ES-I3 (cell line): Measurements from ENCODE around the gene SPOCD1.

Source experiments
- H3K36me3 ChIP-seq: 2 replicates; pipeline ENCODE4 v1.6.1; 2013; ENCODE audit warnings: mild to moderate bottlenecking, low read length, control low read depth, moderate library complexity; ENCODE audit not compliant: insufficient read depth
- H3K4me1 ChIP-seq: 2 replicates; pipeline ENCODE4 v1.6.1; 2013; ENCODE audit warnings: mild to moderate bottlenecking, control low read depth, low read length; ENCODE audit not compliant: insufficient read depth
- H3K9ac ChIP-seq: 2 replicates; pipeline ENCODE4 v1.6.1; 2013; ENCODE audit warnings: low read depth, mild to moderate bottlenecking, low read length, moderate library complexity
- H3K9me3 ChIP-seq: 2 replicates; pipeline ENCODE4 v1.6.1; 2013; ENCODE audit warnings: mild to moderate bottlenecking, low read length, moderate library complexity; ENCODE audit not compliant: control insufficient read depth, insufficient read depth

Gene SPOCD1

DNA sequence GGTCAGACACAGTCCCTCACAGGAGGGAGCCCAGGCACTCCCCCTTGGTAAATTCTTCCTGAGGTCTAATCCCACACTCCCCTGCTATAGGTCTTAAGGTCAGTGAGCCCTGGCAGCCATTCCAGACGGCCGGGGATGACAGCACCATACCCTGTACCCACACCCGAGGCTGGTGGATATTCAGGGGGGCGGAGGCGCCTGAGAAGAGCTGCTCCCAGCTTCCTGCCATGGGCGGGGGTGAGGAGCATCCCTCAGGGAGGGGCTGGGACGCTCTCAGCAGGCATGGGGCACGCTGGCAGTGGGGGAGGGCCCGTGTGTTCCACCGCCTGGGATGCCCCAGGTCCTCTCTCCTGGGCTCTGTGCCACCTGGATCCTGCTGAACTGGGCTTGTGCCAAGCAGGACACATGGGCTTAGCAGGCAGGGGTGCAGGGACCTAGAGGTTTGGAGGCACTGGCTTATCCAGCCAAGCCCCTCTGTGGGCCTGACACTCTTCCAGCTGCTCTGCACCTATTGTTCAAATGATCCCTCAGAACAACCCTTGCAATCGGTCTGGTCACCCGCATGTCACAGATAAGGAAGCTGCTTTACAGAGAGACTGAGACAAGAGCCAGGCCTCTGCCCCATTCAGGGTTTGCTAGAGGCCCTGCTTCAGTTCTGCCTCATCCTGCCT is 46.0 kb downstream of the SPOCD1 start:
- H3K9me3 ChIP-seq, result no peaks in the 10 kb centered on the region
- H3K4me1 ChIP-seq, result peaks cover 36% of the 10 kb centered on the region
- H3K9ac ChIP-seq, result no peak overlapping the region
- no peaks in the 10 kb centered on the region for H3K36me3 ChIP-seq

DNA sequence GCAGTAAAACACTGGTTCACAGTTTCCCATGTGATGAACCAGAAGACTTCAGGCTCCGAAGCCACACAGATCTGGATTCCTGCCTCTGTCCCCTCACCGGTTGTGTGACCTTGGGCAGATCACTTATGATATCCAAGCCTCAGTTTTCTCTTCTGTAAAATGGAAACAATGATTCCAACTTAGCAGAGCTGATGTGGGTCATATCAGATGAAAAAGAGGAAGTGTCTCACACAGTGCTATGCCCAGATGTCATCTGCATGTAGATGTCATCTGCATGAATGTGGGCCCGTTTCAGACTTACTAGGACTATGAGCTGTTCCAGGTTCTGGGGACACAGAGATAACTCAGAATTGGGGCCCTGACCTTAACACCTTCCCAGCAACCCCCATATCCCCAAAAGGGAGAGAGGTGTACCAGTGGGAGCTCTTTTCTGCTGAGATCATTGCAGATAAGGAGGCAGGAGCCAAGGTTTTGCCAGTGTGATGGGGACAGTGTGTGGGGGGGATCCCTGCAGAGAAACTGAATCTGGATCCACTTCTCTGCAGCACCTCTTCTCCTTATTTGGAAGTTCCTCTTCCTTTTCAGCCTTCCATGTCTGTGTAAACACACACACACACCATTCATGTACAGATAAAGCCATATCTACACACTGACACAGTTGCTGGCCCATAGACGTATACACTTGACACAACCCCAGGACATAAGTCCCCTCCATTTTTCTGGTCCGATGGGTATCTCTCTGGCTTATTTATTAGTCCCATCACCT is 46.7 kb downstream of the SPOCD1 start:
- H3K4me1 ChIP-seq, result peaks cover 39% of the 10 kb centered on the region
- H3K9me3 ChIP-seq, result no peaks in the 10 kb centered on the region
- H3K9ac ChIP-seq, result no peak overlapping the region
- H3K36me3 ChIP-seq, result no peaks in the 10 kb centered on the region

- Histone ChIP-seq H3K4me1 (peaks cover 39% of the 10 kb centered on the region), H3K9ac (no peak overlapping the region), H3K36me3 (no peaks in the 10 kb centered on the region), H3K9me3 (no peaks in the 10 kb centered on the region)
Observed at GRCh38 chr1:31768407-31768907, 47.4 kb downstream of the SPOCD1 start.

- H3K4me1 ChIP-seq, result peaks cover 38% of the 10 kb centered on the region
- H3K36me3 ChIP-seq, result no peaks in the 10 kb centered on the region
- H3K9ac ChIP-seq, result no peak overlapping the region
- H3K9me3 ChIP-seq, result no peaks in the 10 kb centered on the region
Observed at GRCh38 chr1:31767225-31767624, 48.6 kb downstream of the SPOCD1 start.

DNA sequence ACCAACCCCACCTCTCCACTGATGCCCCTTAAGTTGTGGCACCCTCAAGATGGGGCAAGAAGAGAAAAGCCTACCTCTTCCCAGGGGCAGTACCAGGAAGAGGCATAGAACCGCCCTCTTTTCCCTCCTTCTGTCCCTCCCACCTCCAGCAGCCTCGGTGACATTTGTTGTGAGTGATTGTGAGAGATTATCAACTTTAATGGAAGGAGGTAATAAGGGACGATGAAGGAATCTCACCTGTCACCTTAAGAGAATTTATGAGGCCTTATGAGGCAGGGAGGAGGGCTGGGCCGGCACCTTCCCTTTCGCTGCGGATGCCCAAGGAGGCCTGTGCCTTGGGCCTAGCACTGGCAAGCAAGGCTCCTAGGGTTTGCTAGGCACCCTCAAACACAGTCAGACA is 50.3 kb downstream of the SPOCD1 start:
- peaks cover 48% of the 10 kb centered on the region for H3K4me1 ChIP-seq
- H3K36me3 ChIP-seq, result no peaks in the 10 kb centered on the region
- H3K9me3 ChIP-seq, result no peaks in the 10 kb centered on the region
- no peak overlapping the region for H3K9ac ChIP-seq

GRCh38 chr1:31765041-31765467 is 50.8 kb downstream of the SPOCD1 start:
- H3K9ac ChIP-seq, result no peak overlapping the region
- H3K9me3 ChIP-seq, result no peaks in the 10 kb centered on the region
- no peaks in the 10 kb centered on the region for H3K36me3 ChIP-seq
- peaks cover 46% of the 10 kb centered on the region for H3K4me1 ChIP-seq

GRCh38 chr1:31764312-31765040 is 51.3 kb downstream of the SPOCD1 start, which contains the start of gene ADGRB2:
ADGRB2 (minus strand) TSS chr1:31764340; CDS start chr1:31757221, 7,119 bp downstream.
- no peaks in the 10 kb centered on the region for H3K36me3 ChIP-seq
- peak within 1 kb of the TSS; percentile 55; the same call in 1 of the 2 replicates for H3K9ac ChIP-seq
- peaks cover 46% of the 10 kb centered on the region for H3K4me1 ChIP-seq
- H3K9me3 ChIP-seq, result no peaks in the 10 kb centered on the region

DNA sequence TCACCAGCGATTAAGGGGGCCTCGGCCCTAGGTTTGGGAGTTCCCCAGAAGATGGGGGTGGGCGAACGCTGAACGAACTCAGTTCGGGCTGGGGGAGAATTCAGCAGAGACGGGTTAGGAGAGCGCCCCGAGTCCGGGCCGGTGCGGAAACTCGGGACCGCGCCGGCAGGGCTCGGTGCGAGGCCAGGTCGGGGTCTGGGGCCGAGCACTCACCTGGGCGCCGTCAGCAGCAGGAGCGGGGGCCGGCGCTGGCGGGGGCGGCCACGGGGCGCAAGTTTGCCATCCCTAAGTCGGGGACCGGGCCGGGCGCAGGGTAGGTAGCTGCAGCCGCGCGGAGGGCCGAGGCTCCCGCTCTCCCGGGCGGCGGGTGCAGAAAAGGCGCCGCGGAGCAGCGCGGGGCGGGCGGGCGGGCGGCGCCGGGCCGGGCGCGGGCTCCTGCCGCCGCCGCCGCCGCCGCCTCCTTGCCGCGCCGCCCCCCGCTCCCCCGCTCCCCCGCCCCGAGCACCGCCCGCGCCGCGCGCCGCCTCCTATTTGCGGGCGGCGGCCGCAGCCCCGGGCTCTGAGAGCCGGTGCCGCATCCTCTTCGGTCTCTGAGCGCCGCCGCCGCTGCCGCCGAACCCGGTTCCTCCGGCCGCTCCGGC is 52.0 kb downstream of the SPOCD1 start:
- Histone ChIP-seq H3K4me1 (peaks cover 51% of the 10 kb centered on the region), H3K9me3 (no peaks in the 10 kb centered on the region), H3K36me3 (no peaks in the 10 kb centered on the region), H3K9ac (peak overlapping the region; percentile 55; the same call in 1 of the 2 replicates)

DNA sequence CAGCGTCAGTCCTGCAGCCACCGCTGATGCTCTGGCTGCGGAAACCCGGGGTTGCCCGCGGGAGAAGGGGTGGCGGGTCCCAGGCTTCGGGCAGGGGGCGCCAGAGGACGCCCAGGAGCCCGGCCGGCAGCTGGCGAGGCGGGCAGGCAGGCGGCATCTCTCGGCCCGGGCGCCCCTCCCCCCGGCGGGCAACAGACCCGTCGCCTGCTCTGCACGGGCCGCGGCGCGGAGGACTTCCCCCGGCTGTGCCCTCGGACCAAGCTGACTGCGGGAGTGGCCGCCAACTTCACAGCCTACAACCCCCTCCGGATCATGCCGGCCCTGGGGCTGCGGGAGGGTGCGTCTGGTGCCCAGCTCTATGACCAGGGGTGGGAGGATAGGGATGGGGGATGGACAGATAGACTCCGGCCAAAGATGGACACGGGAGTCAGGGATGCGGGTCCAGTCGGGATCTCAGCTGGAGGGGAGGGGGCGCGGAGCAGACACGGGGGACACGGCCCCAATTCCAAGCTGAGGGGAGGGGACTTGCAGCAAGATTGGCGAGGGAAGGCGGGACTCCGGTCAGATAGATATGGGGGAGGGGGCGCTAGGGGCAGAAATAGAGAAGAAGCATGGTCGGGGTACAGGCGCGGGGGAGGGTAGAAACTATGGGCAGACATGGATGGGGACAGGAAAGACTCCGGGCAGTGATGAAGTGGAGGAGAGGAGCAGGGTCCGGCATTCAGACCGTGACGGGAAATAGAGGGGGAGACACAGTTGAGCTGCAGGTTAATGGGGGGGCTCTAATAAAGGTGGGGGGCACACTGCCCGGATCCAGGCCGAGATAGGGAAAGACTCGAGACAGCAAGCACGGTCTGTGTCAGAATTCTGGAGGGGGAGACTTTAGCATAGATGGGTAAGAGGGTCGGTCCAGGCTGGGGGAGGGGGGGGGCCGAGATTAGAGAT is 52.8 kb downstream of the SPOCD1 start:
- Histone ChIP-seq H3K9ac (peak overlapping the region; percentile 55; the same call in 1 of the 2 replicates), H3K9me3 (no peaks in the 10 kb centered on the region), H3K36me3 (no peaks in the 10 kb centered on the region), H3K4me1 (peaks cover 52% of the 10 kb centered on the region)

GRCh38 chr1:31762323-31762722 is 53.5 kb downstream of the SPOCD1 start:
- peaks cover 52% of the 10 kb centered on the region for H3K4me1 ChIP-seq
- no peaks in the 10 kb centered on the region for H3K9me3 ChIP-seq
- no peaks in the 10 kb centered on the region for H3K36me3 ChIP-seq
- H3K9ac ChIP-seq, result peak overlapping the region; percentile 55; the same call in 1 of the 2 replicates

GRCh38 chr1:31761883-31762282 is 53.9 kb downstream of the SPOCD1 start:
- Histone ChIP-seq H3K9ac (no peak overlapping the region; the same call in 1 of the 2 replicates), H3K4me1 (peaks cover 52% of the 10 kb centered on the region)

GRCh38 chr1:31760471-31761470 is 55.1 kb downstream of the SPOCD1 start:
- peaks cover 44% of the 10 kb centered on the region for H3K4me1 ChIP-seq
- peak overlapping the region; percentile 65 for H3K9ac ChIP-seq
- H3K36me3 ChIP-seq, result no peaks in the 10 kb centered on the region
- H3K9me3 ChIP-seq, result no peaks in the 10 kb centered on the region

More at GRCh38 chr1:31761883-31762282, 53.9 kb downstream of the SPOCD1 start:
- no peaks in the 10 kb centered on the region for H3K9me3 ChIP-seq
- no peaks in the 10 kb centered on the region for H3K36me3 ChIP-seq
